CD14-positive monocyte (primary cell): ENCODE data around the gene DDX43. TPM values are rescaled to one million over a fixed set of nuclear protein-coding genes. Genes with fewer than 3 reads are reported as not detected.
A peak's percentile ranks its signal among the peaks of the same experiment; 100 is the strongest.

ENCODE experiments used
- DNase-seq, 3 donors: peaks; one replicate each; pipeline ENCODE4 v3.0.0-alpha.2; 2011 to 2022
- H2AFZ ChIP-seq: 2 replicates; pipeline ENCODE4 v1.6.0; 2012; ENCODE audit warnings: mild to moderate bottlenecking, low read depth, low read length, inconsistent platforms; ENCODE audit not compliant: insufficient read depth, poor library complexity, severe bottlenecking
- H3K27ac ChIP-seq, 2 donors: 1 replicate in 1 of 2; 2 replicates in 1 of 2; pipeline ENCODE4 v1.5.1; 2012 to 2013; ENCODE audit warnings: low read length in 2 of 2, control low read depth in 1 of 2, inconsistent platforms in 1 of 2, low read depth in 1 of 2, mild to moderate bottlenecking in 1 of 2
- H3K27me3 ChIP-seq, 2 donors: one replicate each; pipeline versions ENCODE4 v1.6.0 to v1.6.1; 2011 to 2013; ENCODE audit warnings: low read length in 2 of 2; ENCODE audit not compliant: control insufficient read depth in 2 of 2, insufficient read depth in 2 of 2
- H3K36me3 ChIP-seq, 2 donors: replicated peaks in 1 of 2; 1 replicate in 1 of 2; 2 replicates in 1 of 2; pipeline versions ENCODE4 v1.5.1 to v1.6.1; 2012 to 2013; ENCODE audit warnings: low read length in 2 of 2, control low read depth in 1 of 2, inconsistent platforms in 1 of 2, mild to moderate bottlenecking in 1 of 2; ENCODE audit not compliant: insufficient read depth in 2 of 2, control insufficient read depth in 1 of 2
- H3K4me1 ChIP-seq, 2 donors: 1 replicate in 1 of 2; 2 replicates in 1 of 2; pipeline versions ENCODE4 v1.5.1 to v1.6.1; 2012 to 2013; ENCODE audit warnings: low read length in 2 of 2, control low read depth in 1 of 2, inconsistent platforms in 1 of 2, mild to moderate bottlenecking in 1 of 2, moderate library complexity in 1 of 2; ENCODE audit not compliant: insufficient read depth in 2 of 2, control insufficient read depth in 1 of 2
- H3K4me2 ChIP-seq: replicated peaks from 2 replicates; pipeline ENCODE3; 2012; ENCODE audit warnings: low read length, moderate library complexity, mild to moderate bottlenecking; ENCODE audit not compliant: poor library complexity, severe bottlenecking; ENCODE audit errors: extremely low read depth
- H3K4me3 ChIP-seq, 3 experiments: fragments of 200-600 bp in 1 of 3; sonication (generic) in 1 of 3; replicated peaks in 1 of 3; 1 replicate in 2 of 3; 2 replicates in 1 of 3; pipeline ENCODE4 v1.5.1; 2011 to 2013; ENCODE audit warnings: low read length in 3 of 3, mild to moderate bottlenecking in 3 of 3, control low read depth in 2 of 3, low read depth in 2 of 3, inconsistent platforms in 1 of 3, moderate library complexity in 1 of 3
- H3K79me2 ChIP-seq: 2 replicates; pipeline ENCODE4 v1.6.0; 2012; ENCODE audit warnings: mild to moderate bottlenecking, control low read depth, inconsistent platforms, low read length, moderate library complexity; ENCODE audit not compliant: insufficient read depth
- H3K9ac ChIP-seq: 2 replicates; pipeline ENCODE4 v1.6.0; 2017; ENCODE audit warnings: low read length, mild to moderate bottlenecking; ENCODE audit not compliant: insufficient read depth, poor library complexity, severe bottlenecking
- H3K9me3 ChIP-seq, 2 donors: replicated peaks in 1 of 2; 1 replicate in 1 of 2; 2 replicates in 1 of 2; pipeline versions ENCODE4 v1.5.1 to v1.6.1; 2012 to 2013; ENCODE audit warnings: low read length in 2 of 2, control low read depth in 1 of 2; ENCODE audit not compliant: control insufficient read depth in 1 of 2, insufficient read depth in 1 of 2
- H4K20me1 ChIP-seq: 2 replicates; pipeline ENCODE4 v1.6.0; 2012; ENCODE audit warnings: mild to moderate bottlenecking, low read length, control low read depth, moderate library complexity; ENCODE audit not compliant: insufficient read depth
- H3K27ac Mint-ChIP-seq, 7 donors: one replicate each; pipeline ENCODE4 v1.8.0; 2020; ENCODE audit warnings: mild to moderate bottlenecking in 7 of 7, mixed read lengths in 7 of 7, moderate library complexity in 6 of 7, inconsistent platforms in 2 of 7
- H3K27me3 Mint-ChIP-seq, 3 donors: one replicate each; pipeline ENCODE4 v1.8.0; 2021 to 2022; ENCODE audit warnings: low read depth in 3 of 3, mild to moderate bottlenecking in 3 of 3, mixed read lengths in 3 of 3, moderate library complexity in 3 of 3, inconsistent platforms in 1 of 3
- H3K36me3 Mint-ChIP-seq, 2 donors: one replicate each; pipeline ENCODE4 v1.8.0; 2020; ENCODE audit warnings: mixed read lengths in 2 of 2, inconsistent platforms in 1 of 2, mild to moderate bottlenecking in 1 of 2
- H3K4me1 Mint-ChIP-seq: one replicate; pipeline ENCODE4 v1.8.0; 2020; ENCODE audit warnings: mild to moderate bottlenecking, mixed read lengths
- H3K4me3 Mint-ChIP-seq, 2 donors: one replicate each; pipeline ENCODE4 v1.8.0; 2020; ENCODE audit warnings: mild to moderate bottlenecking in 2 of 2, mixed read lengths in 2 of 2, moderate library complexity in 1 of 2
- H3K9me3 Mint-ChIP-seq, 7 donors: one replicate each; pipeline ENCODE4 v1.8.0; 2020 to 2022; ENCODE audit warnings: mixed read lengths in 7 of 7, mild to moderate bottlenecking in 6 of 7, moderate library complexity in 6 of 7, inconsistent platforms in 2 of 7
- WGBS: methylation state at CpG from one replicate; pipeline ENCODE4 v1.1.5; 2013; ENCODE audit warnings: missing lambda C conversion rate; ENCODE audit not compliant: insufficient coverage; 5-methylcytosine and 5-hydroxymethylcytosine counted together
- intact Hi-C, 2 donors: fragments of 100-400 bp; cut with micrococcal nuclease; formaldehyde crosslinking; loops; one replicate each; pipeline versions ENCODE4 v1.15.0 to v1.15.1; 2023
- polyA plus RNA-seq, 3 donors: library from polyadenylated mRNA; depleted of rRNA in 1 of 3; unstranded in 2 of 3; stranded (reverse) in 1 of 3; fragments of 300-500 nt in 2 of 3; fragments of >200 nt in 1 of 3; fragmentation: Illumina TruSeq in 2 of 3; gene quantifications; 1 replicate in 2 of 3; 2 replicates in 1 of 3; pipeline ENCODE4 v1.2.3, GENCODE V29; 2012 to 2021
- TF ChIP-seq, protein P1 (sequence below): fragments of 200-600 bp; IDR thresholded peaks from one replicate; pipeline ENCODE4 v1.8.0; 2022; ENCODE audit warnings: antibody characterized with exemption, mild to moderate bottlenecking

Gene DDX43
- polyA plus RNA-seq, 3 donors = 0.23 to 1.0 TPM; not detected in 1

DNA sequence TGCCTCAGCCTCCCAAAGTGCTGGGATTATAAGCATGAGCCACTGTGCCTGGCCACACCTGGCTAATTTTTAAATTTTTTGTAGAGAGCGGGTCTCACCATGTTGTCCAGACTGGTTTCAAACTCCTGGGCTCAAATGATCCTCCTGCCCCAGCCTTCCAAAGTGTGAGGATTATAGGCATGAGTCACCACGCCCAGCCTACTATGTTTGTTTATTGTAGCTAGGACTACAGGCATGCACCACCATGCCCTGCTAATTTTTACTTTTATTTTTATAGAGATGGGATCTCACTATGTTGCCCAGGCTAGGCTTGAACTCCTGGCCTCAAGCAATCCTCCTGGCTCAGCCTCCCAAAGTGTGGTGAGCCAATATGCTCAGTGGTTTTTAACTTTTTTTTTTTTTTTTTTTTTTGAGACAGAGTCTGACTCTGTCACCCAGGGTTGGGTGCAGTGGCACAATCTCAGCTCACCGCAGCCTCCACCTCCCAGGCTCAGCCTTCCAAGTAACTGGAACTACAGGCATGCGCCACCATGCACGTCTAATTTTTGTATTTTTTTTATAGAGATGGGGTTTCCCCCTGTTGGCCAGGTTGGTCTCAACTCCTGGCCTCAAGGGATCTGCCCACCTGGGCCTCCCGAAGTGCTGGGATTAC lies 12.0 kb upstream of the DDX43 start:
- H3K36me3 ChIP-seq = no peaks in the 10 kb centered on the region
- no peaks in the 10 kb centered on the region for H3K4me1 Mint-ChIP-seq
- no peaks in the 10 kb centered on the region for H3K9me3 ChIP-seq
- no peak overlapping the region for H3K4me3 ChIP-seq
- H3K27ac ChIP-seq = no peak overlapping the region
- no peak overlapping the region for H3K4me2 ChIP-seq
- no peaks in the 10 kb centered on the region for H3K9me3 Mint-ChIP-seq
- H3K4me1 ChIP-seq = no peaks in the 10 kb centered on the region
- no peak for DNase-seq
- intact Hi-C loops = no loop called here
- no peaks in the 10 kb centered on the region for H4K20me1 ChIP-seq
- no peak overlapping the region for H2AFZ ChIP-seq
- H3K79me2 ChIP-seq = no peaks in the 10 kb centered on the region
- H3K36me3 Mint-ChIP-seq = no peaks in the 10 kb centered on the region
- 100% methylated on average over 1 of the region's 6 CpGs for WGBS
- TF ChIP-seq, protein P1, sequence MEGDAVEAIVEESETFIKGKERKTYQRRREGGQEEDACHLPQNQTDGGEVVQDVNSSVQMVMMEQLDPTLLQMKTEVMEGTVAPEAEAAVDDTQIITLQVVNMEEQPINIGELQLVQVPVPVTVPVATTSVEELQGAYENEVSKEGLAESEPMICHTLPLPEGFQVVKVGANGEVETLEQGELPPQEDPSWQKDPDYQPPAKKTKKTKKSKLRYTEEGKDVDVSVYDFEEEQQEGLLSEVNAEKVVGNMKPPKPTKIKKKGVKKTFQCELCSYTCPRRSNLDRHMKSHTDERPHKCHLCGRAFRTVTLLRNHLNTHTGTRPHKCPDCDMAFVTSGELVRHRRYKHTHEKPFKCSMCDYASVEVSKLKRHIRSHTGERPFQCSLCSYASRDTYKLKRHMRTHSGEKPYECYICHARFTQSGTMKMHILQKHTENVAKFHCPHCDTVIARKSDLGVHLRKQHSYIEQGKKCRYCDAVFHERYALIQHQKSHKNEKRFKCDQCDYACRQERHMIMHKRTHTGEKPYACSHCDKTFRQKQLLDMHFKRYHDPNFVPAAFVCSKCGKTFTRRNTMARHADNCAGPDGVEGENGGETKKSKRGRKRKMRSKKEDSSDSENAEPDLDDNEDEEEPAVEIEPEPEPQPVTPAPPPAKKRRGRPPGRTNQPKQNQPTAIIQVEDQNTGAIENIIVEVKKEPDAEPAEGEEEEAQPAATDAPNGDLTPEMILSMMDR = no peak
- no peak overlapping the region for H3K27ac Mint-ChIP-seq
- H3K27me3 Mint-ChIP-seq = peaks cover 0 to 5% (median 2%) of the 10 kb centered on the region in 3 donors
- no peak overlapping the region for H3K4me3 Mint-ChIP-seq
- H3K27me3 ChIP-seq = no peaks in the 10 kb centered on the region
- H3K9ac ChIP-seq = no peak overlapping the region

DNA sequence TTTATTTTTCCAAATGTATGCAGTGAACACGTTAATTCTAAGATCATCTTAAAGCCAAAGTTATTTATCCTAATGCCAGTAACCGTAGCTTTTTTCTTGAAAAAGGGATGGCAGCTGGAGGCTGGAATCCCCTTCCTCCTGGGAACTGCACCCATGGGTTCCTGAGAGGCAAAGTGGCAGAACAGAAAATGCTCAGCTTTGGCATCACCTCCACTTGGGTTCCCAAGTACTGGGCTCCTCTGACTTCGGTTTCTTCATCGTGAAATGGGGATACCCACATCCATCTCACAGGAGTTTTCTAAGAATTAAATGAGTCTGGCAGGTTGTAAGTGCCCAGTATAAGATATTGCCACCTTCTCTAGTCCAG lies 6.2 kb upstream of the DDX43 start:
- DNase-seq = no peak
- H3K4me3 Mint-ChIP-seq = peak overlapping the region; percentile 82 to 93
- Histone ChIP-seq H3K27me3 (no peaks in the 10 kb centered on the region), H3K9ac (peak overlapping the region; percentile 73), H3K27ac (peak overlapping the region; percentile 44 to 82), H3K36me3 (no peaks in the 10 kb centered on the region), H3K4me2 (peak overlapping the region; percentile 91), H2AFZ (peak overlapping the region; percentile 95), H3K4me3 (peak overlapping the region; percentile 48 to 80 (median 50)), H3K4me1 (peaks cover 8 to 12% of the 10 kb centered on the region in 2 donors), H3K9me3 (no peaks in the 10 kb centered on the region), H4K20me1 (no peaks in the 10 kb centered on the region), H3K79me2 (no peaks in the 10 kb centered on the region)
- H3K36me3 Mint-ChIP-seq = no peaks in the 10 kb centered on the region
- peak overlapping the region in 4 of 7 donors; percentile 38 to 82 (median 68) for H3K27ac Mint-ChIP-seq
- H3K27me3 Mint-ChIP-seq = peaks cover 0 to 11% (median 0%) of the 10 kb centered on the region in 3 donors
- H3K4me1 Mint-ChIP-seq = peaks cover 17% of the 10 kb centered on the region
- intact Hi-C loops = no loop called here
- WGBS = 86% methylated on average over 2 of the region's 4 CpGs
- TF ChIP-seq, protein P1 = no peak
- H3K9me3 Mint-ChIP-seq = no peaks in the 10 kb centered on the region
